GM19193 (cell line): ENCODE results near the gene USH2A.

ENCODE experiments used
- POLR2A ChIP-seq: IDR thresholded peaks from 4 replicates; pipeline ENCODE4 v1.6.1; 2011; ENCODE audit not compliant: insufficient read depth, insufficient read length; ENCODE audit errors: extremely low read depth

Gene USH2A

GRCh38 chr1:215819114-215819513, 604.1 kb downstream of the USH2A start:
- TF ChIP-seq POLR2A: no peak

- TF ChIP-seq POLR2A: no peak
Measured at GRCh38 chr1:215807911-215808436, 615.3 kb downstream of the USH2A start.

GRCh38 chr1:215807218-215807617, 616.0 kb downstream of the USH2A start:
- no peak for TF ChIP-seq POLR2A

GRCh38 chr1:215797859-215798258, 625.4 kb downstream of the USH2A start:
- TF ChIP-seq POLR2A: no peak

GRCh38 chr1:215794156-215794555, 629.1 kb downstream of the USH2A start:
- no peak for TF ChIP-seq POLR2A

GRCh38 chr1:215793180-215793579, 630.1 kb downstream of the USH2A start:
- TF ChIP-seq POLR2A: no peak

- no peak for TF ChIP-seq POLR2A
Measured at GRCh38 chr1:215792446-215792845, 630.8 kb downstream of the USH2A start.

- TF ChIP-seq POLR2A: no peak
Measured at GRCh38 chr1:215789981-215790380, 633.3 kb downstream of the USH2A start.

- TF ChIP-seq POLR2A: no peak
Measured at GRCh38 chr1:215786997-215787396, 636.3 kb downstream of the USH2A start.

GRCh38 chr1:215780641-215781040, 642.6 kb downstream of the USH2A start:
- no peak for TF ChIP-seq POLR2A

- TF ChIP-seq POLR2A: no peak
Measured at GRCh38 chr1:215780139-215780538, 643.1 kb downstream of the USH2A start.

- no peak for TF ChIP-seq POLR2A
Measured at GRCh38 chr1:215779729-215780128, 643.5 kb downstream of the USH2A start.

- TF ChIP-seq POLR2A: no peak
Measured at GRCh38 chr1:215777370-215777925, 645.8 kb downstream of the USH2A start.

GRCh38 chr1:215776336-215776735, 646.9 kb downstream of the USH2A start:
- no peak for TF ChIP-seq POLR2A

- no peak for TF ChIP-seq POLR2A
Measured at GRCh38 chr1:215772151-215772550, 651.1 kb downstream of the USH2A start.

GRCh38 chr1:215768303-215768702, 654.9 kb downstream of the USH2A start:
- no peak for TF ChIP-seq POLR2A

GRCh38 chr1:215767761-215768160, 655.5 kb downstream of the USH2A start:
- TF ChIP-seq POLR2A: no peak
